ENCODE results near the gene PUS1.

PUS1 gene

GRCh38 chr12:131986361-131986760, 57.3 kb downstream of the PUS1 start:
- H3K36me3 ChIP-seq = peaks cover 70 to 100% (median 85%) of the 10 kb centered on the region in 3 donors
- intact Hi-C loops (cut with DNase I; ENCODE audit: low total_unique reads) = no loop called here
- no peak overlapping the region for H3K4me3 ChIP-seq
- H3K27me3 ChIP-seq = no peaks in the 10 kb centered on the region
- no peak for TF ChIP-seq CTCF (IDR thresholded peaks at IDR 0.05)
- no peaks in the 10 kb centered on the region for H3K9me3 ChIP-seq
- no peaks in the 10 kb centered on the region for H3K4me1 ChIP-seq
- H3K27ac ChIP-seq = no peak overlapping the region
- DNase-seq = no peak

DNA sequence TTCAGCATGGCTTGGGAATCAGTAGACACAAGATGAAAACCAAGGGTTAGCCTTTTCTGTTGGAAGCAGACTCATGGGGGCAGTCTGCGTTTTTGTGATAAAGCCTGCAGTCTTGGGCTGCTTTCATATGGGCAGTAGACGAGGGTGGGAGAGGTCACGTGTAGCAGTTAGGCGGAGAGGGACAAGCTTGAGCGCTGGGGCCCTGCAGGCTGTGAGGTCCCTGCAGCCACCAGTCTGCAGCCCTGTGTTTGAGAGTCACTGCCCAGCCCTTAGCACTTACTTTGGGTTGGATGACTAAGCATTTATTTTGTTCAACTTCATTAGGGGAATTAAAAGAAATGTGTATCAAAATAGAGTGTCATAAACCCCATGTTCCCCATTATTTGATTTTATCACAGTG, 57.8 kb downstream of the PUS1 start:
- intact Hi-C loops (cut with DNase I; ENCODE audit: low total_unique reads) = no loop called here

DNA sequence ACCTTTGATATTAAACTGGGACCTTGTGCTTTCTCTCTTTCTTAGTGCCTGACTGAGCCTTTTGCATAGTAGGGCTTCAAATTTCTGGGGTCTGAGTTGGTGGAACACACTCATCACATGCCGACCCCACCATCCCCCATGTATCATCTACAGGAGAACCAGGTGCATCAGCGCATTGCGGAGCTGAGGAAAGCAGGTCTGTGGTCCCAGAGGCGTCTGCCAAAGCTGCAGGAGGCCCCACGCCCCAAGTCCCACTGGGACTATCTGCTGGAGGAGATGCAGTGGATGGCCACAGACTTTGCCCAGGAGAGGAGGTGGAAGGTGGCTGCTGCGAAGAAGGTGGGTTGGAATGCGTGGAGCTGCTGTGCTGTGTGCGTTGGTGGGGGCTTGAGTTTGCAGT, 58.5 kb downstream of the PUS1 start:
- Histone ChIP-seq H3K4me1 (no peaks in the 10 kb centered on the region), H3K9me3 (no peaks in the 10 kb centered on the region), H3K27me3 (no peaks in the 10 kb centered on the region), H3K36me3 (peaks cover 69 to 100% (median 85%) of the 10 kb centered on the region in 3 donors), H3K27ac (no peak overlapping the region), H3K4me3 (no peak overlapping the region)
- no peak for DNase-seq
- intact Hi-C loops (cut with DNase I; ENCODE audit: low total_unique reads) = no loop called here
- TF ChIP-seq CTCF (IDR thresholded peaks at IDR 0.05) = no peak

More for the DNA sequence above, 57.8 kb downstream of the PUS1 start:
- H3K27me3 ChIP-seq = no peaks in the 10 kb centered on the region
- H3K36me3 ChIP-seq = peaks cover 70 to 100% (median 85%) of the 10 kb centered on the region in 3 donors
- no peak for TF ChIP-seq CTCF (IDR thresholded peaks at IDR 0.05)
- no peak for DNase-seq
- H3K4me3 ChIP-seq = no peak overlapping the region
- H3K27ac ChIP-seq = no peak overlapping the region
- no peaks in the 10 kb centered on the region for H3K9me3 ChIP-seq
- H3K4me1 ChIP-seq = no peaks in the 10 kb centered on the region

DNA sequence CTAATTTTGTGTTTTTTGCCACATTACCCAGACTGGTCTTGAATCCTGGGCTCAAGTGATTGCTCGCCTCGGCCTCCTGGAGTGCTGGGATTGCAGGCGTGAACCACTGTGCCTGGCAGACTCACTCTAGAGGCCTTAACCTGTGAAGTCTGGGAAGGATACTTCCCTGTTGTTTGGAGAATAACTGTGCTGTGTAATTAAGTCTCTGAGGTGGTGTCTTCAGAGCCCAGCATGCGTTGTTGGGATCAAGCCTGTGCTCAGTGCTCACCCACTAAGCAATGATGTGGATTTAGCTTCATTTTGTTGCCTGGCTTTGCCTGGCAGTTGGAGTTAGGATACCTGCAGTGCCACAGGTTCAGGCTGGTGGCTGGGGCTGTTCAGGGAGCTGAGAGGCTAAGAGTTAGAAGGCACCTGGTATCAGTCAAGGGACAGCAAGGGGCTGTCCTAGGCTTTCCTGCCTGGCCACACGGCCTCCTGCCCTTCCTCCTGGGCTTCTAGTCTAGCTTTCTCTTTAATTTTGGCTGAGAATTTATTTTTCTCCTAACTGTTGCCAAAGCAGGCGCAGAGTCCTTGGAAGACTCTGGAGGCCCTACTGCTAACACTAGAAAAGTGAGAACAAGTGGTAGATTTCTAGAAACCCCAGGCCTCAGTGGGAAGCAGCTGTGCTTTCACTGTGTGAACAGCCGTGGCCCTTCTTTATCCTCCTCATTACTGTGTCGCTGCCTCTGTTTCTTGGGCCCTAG, 59.1 kb downstream of the PUS1 start:
- H3K4me3 ChIP-seq = no peak overlapping the region
- no peak overlapping the region for H3K27ac ChIP-seq
- TF ChIP-seq CTCF (IDR thresholded peaks at IDR 0.05) = no peak
- intact Hi-C loops (cut with DNase I; ENCODE audit: low total_unique reads) = no loop called here
- no peaks in the 10 kb centered on the region for H3K9me3 ChIP-seq
- H3K4me1 ChIP-seq = no peaks in the 10 kb centered on the region
- DNase-seq = no peak
- H3K27me3 ChIP-seq = no peaks in the 10 kb centered on the region
- peaks cover 69 to 100% (median 85%) of the 10 kb centered on the region in 3 donors for H3K36me3 ChIP-seq

DNA sequence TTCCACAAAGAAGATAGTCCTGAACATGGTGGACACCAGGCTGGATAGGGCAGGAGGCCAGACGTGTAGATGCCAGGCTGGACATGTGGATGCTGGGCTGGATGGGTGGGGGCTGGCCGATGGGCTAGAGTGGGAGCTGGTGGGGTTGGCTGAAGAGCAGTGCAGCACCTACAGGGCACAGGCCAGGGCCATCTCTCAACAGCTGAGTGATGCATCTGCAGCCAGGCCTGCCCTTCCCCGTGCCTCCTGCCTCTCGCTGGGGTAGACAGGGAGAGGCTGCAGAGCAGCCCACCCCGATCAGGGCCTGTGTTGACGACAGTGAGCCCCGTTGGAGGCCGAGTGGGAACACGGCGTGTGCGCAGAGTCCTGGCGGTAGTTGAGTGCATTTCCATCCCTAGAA, 59.9 kb downstream of the PUS1 start:
- Histone ChIP-seq H3K9me3 (no peaks in the 10 kb centered on the region), H3K4me3 (no peak overlapping the region), H3K36me3 (peaks cover 74 to 100% (median 88%) of the 10 kb centered on the region in 3 donors), H3K4me1 (no peaks in the 10 kb centered on the region), H3K27me3 (no peaks in the 10 kb centered on the region), H3K27ac (no peak overlapping the region)
- intact Hi-C loops (cut with DNase I; ENCODE audit: low total_unique reads) = no loop called here
- no peak for DNase-seq
- no peak for TF ChIP-seq CTCF (IDR thresholded peaks at IDR 0.05)

Data from tibial artery (tissue), 4 donors.